GM19035 (cell line): Measurements from ENCODE around the gene CORIN.

Experiments used
- ATAC-seq: cut with Tn5 transposase; IDR thresholded peaks from one replicate; pipeline ENCODE4 v1.9.1; 2021; ENCODE audit not compliant: unreplicated experiment

CORIN gene, protein sequence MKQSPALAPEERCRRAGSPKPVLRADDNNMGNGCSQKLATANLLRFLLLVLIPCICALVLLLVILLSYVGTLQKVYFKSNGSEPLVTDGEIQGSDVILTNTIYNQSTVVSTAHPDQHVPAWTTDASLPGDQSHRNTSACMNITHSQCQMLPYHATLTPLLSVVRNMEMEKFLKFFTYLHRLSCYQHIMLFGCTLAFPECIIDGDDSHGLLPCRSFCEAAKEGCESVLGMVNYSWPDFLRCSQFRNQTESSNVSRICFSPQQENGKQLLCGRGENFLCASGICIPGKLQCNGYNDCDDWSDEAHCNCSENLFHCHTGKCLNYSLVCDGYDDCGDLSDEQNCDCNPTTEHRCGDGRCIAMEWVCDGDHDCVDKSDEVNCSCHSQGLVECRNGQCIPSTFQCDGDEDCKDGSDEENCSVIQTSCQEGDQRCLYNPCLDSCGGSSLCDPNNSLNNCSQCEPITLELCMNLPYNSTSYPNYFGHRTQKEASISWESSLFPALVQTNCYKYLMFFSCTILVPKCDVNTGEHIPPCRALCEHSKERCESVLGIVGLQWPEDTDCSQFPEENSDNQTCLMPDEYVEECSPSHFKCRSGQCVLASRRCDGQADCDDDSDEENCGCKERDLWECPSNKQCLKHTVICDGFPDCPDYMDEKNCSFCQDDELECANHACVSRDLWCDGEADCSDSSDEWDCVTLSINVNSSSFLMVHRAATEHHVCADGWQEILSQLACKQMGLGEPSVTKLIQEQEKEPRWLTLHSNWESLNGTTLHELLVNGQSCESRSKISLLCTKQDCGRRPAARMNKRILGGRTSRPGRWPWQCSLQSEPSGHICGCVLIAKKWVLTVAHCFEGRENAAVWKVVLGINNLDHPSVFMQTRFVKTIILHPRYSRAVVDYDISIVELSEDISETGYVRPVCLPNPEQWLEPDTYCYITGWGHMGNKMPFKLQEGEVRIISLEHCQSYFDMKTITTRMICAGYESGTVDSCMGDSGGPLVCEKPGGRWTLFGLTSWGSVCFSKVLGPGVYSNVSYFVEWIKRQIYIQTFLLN

DNA sequence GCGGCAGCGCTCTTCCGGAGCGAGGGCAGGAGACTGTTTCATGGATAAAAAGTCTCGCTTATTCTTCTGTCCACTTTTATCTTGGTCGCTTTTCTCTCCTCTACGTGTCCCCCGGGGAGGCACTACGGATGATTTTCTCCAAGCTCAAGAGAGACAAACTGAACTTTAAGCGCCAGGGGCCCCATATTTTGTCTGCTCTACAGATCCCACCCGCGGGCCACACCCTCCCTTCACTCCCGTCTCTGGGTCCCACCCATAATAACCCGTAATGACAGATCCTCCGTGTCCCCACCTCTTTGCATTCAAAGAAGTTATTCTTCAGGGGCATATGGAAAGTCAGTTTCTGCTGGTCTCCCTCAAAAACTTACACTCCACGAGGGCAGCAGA, at the start of gene CORIN:
Gene CORIN, minus strand, starts transcription at position 160 of the 387 bp plus-strand sequence. Its CDS starts 118 bp downstream, at position 42.
- ATAC-seq = no peak

DNA sequence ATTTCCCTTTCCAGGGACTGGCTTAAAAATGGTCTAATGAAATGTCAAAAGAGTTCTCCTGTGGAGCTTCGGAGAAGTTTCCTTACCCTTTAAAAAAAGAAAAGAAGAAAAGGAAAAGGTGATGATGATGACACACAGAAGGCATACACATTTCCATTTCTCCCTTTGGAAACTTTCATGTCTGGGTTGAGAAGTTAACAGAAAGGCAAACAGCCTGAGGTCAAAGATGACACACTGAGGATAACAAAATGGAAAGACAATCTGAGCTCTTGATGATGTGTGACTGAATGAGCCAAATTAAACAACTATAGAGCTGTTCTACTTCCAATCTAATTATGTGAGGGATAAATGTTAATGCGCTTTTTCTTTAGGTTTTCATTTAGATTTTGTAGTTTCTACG, 44.4 kb upstream of the CORIN start:
- ATAC-seq = no peak

DNA sequence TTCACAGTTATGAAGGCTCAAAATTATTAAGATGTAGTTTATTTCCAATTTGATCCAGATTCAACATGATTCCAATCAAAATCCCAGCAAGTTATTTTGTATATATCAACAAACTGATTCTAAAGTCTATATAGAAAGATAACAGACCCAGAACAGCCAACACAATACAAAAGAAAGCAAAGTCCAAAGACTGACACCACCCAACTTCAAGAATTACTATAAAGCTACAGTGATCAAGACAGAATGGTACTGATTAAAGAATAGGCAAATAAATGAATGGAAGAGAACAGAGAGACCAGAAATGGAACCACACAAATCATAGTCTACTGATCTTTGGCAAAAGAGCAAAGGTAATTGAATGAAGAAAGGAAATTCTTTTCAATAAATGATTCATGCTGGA, 41.6 kb upstream of the CORIN start:
- ATAC-seq = no peak

- no peak for ATAC-seq
These were observed 39.1 kb upstream of the CORIN start for GRCh38 chr4:47876784-47877546.

DNA sequence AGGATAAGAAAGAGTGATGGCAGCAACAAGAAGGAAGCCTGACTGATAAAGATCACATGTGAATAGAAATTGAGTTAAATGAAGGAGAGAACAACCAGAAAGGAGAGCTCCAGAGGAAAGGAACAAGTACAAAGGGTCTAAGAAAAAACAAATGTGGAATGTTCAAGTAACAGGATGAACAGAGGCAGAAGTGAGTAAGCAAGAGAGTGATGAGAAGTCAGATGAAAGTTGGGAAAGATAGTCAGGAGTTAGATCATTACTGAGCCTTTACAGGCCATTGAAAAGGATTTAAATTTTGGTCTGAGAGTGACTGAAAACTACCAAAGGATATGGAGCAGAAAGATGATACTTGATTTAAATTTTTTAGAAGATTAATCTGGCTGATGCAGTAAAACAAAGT, 38.4 kb upstream of the CORIN start:
- no peak for ATAC-seq

- no peak for ATAC-seq
These were observed 36.1 kb upstream of the CORIN start for GRCh38 chr4:47873877-47874541.

GRCh38 chr4:47863486-47863885, 25.6 kb upstream of the CORIN start:
- ATAC-seq = no peak

DNA sequence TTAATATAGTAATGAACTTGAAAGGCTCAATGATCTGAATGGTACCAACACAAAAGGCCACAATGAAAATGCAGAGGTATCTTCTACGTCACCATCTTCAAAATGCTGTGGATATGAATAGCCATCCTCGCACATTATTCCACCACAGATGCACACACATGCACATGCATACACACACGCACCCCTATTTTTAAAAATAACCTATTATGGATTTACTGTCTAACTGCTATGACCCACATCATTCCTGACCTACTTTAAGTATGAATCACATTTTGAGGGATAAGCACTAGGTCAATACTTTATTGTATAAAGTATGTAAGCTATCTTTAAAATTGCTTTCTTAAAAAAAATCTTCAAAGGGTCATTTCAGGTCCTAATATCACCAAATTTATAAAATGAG, 24.4 kb upstream of the CORIN start:
- no peak for ATAC-seq

- no peak for ATAC-seq
These were observed 22.4 kb upstream of the CORIN start for GRCh38 chr4:47860305-47860704.

GRCh38 chr4:47858006-47858405, 20.1 kb upstream of the CORIN start:
- no peak for ATAC-seq

- ATAC-seq = no peak
These were observed 18.8 kb upstream of the CORIN start for GRCh38 chr4:47856713-47857112.

- ATAC-seq = no peak
These were observed 17.5 kb upstream of the CORIN start for GRCh38 chr4:47855350-47855749.

GRCh38 chr4:47852136-47852535, 14.3 kb upstream of the CORIN start:
- ATAC-seq = no peak

- no peak for ATAC-seq
These were observed 11.6 kb upstream of the CORIN start for GRCh38 chr4:47849466-47849865.

DNA sequence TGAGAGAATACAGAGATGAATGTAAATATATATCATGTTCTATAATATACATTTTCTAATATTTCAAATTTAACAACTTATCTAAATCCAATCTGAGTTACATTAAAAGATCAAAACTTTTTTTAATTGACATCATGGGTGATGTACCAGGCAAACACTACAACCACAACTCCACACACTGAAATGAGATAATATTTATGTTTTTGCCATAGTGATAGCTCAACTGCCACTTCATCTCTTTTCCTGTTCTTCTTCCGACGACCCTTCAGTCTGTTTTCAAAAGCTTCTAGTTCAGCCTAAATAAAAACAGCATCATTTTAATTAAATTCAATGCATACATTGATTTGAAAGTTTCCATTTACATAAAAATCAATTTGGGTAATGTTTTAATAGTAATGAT, 10.2 kb upstream of the CORIN start:
- no peak for ATAC-seq

DNA sequence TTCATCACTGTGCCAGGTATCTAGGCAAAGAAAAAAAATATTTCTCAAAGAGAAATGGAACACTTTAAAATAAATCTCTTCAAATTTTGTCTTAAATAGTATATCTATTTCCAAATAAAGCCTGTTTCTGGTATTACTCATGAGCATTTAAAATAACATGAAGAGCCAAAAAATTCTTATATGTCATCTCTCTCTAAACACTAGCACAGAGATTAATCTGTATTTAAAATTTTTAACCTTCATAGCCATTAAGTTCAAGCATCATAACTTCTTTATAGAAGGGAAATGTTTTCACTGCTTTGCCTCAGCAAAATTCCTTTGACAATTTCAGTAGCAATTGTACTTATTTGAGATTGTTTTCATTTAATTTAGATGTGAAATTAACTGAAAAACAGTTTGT, 5.1 kb upstream of the CORIN start:
- ATAC-seq = no peak

- no peak for ATAC-seq
These were observed 2.4 kb upstream of the CORIN start for GRCh38 chr4:47840291-47840690.

DNA sequence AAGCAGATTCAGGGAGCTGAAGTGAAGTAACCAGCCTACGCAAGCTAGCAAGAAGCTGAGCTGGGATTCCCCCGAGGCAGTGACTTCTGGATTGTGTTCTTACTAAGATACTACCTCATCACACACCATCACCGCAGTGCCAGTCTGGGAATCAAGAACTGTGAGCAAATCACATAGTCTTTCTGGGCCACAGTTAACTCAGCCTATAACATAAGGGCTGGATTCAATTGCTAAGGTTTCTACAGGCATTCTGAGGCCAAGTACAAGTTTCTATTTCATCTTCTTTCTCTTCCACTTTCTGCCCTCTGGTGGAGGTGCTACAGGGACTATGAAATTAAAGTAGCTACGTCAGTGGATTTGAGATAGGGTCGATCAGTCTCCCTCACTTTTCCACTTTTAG, 1.4 kb upstream of the CORIN start:
- peak; percentile 60 for ATAC-seq

GRCh38 chr4:47838445-47838844, 578 bp upstream of the CORIN start:
- ATAC-seq = no peak

DNA sequence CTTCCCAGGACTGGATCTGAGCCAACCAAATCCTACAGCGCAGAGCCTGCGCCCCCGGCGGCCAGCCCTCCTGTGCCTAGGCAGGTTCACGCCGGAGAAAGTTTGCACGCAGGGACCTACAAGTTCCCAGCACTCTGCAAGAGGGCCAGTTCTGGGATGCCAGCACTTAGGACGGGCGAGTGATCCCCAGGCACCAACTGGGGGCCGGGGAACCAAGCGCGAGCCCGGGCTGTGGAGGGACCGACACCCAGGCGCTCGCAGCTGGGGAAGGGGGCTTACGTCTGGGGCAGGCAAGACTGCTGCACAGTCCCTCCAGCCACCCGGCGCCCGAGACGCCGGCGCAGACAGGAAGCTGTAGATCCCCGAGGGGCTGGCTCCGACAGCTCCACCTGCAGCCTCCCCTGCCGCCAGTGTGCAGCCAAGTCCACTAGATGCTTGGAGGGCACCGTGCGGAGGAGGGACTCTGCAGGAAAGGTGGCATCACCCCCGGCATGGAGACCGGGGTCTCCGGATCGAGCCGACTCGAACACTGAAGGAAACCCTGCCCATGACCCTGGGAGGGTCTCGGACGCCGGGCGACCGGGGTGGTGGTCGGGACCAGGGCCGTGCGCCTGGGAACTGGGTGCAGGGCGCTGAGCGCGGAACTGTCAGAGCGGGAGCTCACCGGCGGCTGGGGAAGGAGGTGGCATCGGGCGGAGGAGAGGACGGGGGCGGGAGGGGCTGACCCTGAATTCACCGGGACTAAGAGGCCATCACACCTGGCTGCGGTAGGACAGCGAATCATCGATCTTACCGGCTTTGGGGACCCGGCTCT, 566 bp downstream of the CORIN start:
- peak; percentile 55 for ATAC-seq
